ENCODE data around the gene IQGAP1. TPM values are rescaled to one million over a fixed set of nuclear protein-coding genes. Genes with fewer than 3 reads are reported as not detected.
"Not testable (repeated sequence)": the region's sequence is repeated elsewhere in the genome, so short reads cannot be mapped to it uniquely, and the experiment has no call there.

IQGAP1 gene
- total RNA-seq, 4 donors from 2014 or later = 238 to 358 (median 282) TPM

DNA sequence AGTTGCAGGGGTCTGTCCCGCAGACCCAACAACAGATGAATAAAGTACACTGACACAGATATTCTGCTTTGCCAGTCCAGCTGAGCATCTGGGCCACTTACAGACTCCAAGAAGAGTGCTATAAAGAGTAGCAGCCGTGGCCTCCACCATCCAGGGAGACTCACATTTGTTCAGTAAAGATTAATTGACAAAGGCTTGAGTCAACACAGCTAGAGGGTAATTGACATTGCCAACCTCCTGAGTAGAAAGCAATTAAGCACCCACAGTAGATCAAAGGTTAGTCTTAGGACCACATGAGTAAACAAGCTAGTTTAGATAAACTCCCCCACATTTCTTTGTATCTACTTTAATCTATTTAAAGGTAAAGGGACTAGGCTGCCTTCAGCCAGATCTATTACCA, 125.4 kb downstream of the IQGAP1 start:
- DNase-seq (ENCODE audit: low spot score in 2 of 2) = no peak
- Histone ChIP-seq H3K27me3 (no peaks in the 10 kb centered on the region), H3K4me3 (no peak overlapping the region), H3K4me1 (no peaks in the 10 kb centered on the region), H3K27ac (no peak overlapping the region), H3K9me3 (no peaks in the 10 kb centered on the region), H3K36me3 (no peaks in the 10 kb centered on the region)
- 76 to 81% methylated on average over 2 of the region's 2 CpGs for WGBS, 2 donors
- TF ChIP-seq POLR2A (IDR thresholded peaks at IDR 0.05) (no peak), EP300 (IDR thresholded peaks at IDR 0.05) (no peak)
- TF ChIP-seq, protein P1, sequence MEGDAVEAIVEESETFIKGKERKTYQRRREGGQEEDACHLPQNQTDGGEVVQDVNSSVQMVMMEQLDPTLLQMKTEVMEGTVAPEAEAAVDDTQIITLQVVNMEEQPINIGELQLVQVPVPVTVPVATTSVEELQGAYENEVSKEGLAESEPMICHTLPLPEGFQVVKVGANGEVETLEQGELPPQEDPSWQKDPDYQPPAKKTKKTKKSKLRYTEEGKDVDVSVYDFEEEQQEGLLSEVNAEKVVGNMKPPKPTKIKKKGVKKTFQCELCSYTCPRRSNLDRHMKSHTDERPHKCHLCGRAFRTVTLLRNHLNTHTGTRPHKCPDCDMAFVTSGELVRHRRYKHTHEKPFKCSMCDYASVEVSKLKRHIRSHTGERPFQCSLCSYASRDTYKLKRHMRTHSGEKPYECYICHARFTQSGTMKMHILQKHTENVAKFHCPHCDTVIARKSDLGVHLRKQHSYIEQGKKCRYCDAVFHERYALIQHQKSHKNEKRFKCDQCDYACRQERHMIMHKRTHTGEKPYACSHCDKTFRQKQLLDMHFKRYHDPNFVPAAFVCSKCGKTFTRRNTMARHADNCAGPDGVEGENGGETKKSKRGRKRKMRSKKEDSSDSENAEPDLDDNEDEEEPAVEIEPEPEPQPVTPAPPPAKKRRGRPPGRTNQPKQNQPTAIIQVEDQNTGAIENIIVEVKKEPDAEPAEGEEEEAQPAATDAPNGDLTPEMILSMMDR (IDR thresholded peaks at IDR 0.05) = no peak

DNA sequence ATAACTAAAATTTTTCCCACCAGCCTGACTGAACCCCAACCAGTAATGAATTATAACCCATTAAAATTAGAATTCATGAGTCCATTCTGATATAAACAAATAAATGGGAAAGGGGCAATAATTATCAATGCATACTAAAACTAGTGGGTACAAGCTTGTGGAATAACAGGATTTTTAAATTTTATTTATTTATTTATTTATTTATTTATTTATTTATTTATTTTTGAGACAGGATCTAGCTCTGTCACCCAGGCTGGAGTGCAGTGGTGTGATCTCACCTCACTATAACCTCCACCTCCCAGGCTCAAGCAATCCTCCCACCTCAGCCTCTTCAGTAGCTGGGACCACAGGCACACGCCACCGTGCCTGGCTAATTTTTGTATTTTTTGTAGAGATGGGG, 125.9 kb downstream of the IQGAP1 start:
- H3K4me3 ChIP-seq; H3K27me3 ChIP-seq; H3K4me1 ChIP-seq; H3K9me3 ChIP-seq; DNase-seq (ENCODE audit: low spot score in 2 of 2); H3K27ac ChIP-seq; H3K36me3 ChIP-seq: not testable (repeated sequence)
- WGBS, 2 donors = 75 to 80% methylated on average over 2 of the region's 2 CpGs

DNA sequence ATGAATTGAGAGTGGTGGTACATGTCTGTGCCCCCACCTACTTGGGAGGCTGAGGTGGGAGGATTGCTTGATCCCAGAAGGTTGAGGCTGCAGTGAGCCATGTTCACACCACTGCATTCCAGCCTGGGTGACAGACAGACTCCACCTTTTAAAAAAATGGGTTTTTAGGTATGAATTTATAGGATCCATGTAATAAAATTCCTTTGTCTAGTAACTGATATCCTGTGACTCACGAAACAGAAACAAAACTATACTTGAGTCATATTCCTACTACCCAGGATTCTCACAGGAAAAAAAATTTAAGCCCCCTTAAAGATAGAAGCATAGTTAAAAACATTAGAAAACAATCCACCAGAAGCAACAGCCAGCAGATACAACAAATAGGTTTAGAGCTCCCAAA, 131.6 kb downstream of the IQGAP1 start:
- H3K4me3 ChIP-seq = no peak overlapping the region
- 83 to 85% methylated on average over 1 of the region's 1 CpG for WGBS, 2 donors
- TF ChIP-seq EP300 (IDR thresholded peaks at IDR 0.05) (no peak), POLR2A (IDR thresholded peaks at IDR 0.05) (no peak)
- TF ChIP-seq, protein P1 (IDR thresholded peaks at IDR 0.05) = no peak
- H3K27ac ChIP-seq = no peak overlapping the region
- no peaks in the 10 kb centered on the region for H3K27me3 ChIP-seq
- H3K36me3 ChIP-seq = no peaks in the 10 kb centered on the region
- DNase-seq (ENCODE audit: low spot score in 2 of 2) = no peak
- no peaks in the 10 kb centered on the region for H3K4me1 ChIP-seq
- no peaks in the 10 kb centered on the region for H3K9me3 ChIP-seq

DNA sequence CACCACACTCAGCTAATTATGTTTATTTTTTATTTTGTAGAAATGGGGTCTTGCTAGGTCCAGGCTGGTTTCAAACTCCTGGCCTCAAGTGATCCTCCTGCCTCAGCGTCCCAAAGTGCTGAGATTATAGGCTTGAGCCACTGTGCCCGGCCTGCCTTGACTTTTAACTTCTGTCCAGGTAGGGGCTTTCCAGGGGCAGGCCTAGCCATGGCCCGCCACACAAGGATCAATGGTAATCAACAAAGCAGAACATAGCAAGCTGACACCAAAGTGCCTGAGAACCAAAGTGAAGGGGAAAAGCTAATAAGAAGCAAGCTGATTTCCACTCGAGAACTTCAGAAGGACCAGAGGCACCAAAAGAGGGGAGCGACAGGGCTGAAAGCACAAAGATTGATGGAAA, 132.3 kb downstream of the IQGAP1 start:
- WGBS, 2 donors = 89 to 93% methylated on average over 5 of the region's 5 CpGs
- no peak for DNase-seq (ENCODE audit: low spot score in 2 of 2)
- TF ChIP-seq POLR2A (IDR thresholded peaks at IDR 0.05) (no peak), EP300 (IDR thresholded peaks at IDR 0.05) (no peak)
- TF ChIP-seq, protein P1 (IDR thresholded peaks at IDR 0.05) = no peak

DNA sequence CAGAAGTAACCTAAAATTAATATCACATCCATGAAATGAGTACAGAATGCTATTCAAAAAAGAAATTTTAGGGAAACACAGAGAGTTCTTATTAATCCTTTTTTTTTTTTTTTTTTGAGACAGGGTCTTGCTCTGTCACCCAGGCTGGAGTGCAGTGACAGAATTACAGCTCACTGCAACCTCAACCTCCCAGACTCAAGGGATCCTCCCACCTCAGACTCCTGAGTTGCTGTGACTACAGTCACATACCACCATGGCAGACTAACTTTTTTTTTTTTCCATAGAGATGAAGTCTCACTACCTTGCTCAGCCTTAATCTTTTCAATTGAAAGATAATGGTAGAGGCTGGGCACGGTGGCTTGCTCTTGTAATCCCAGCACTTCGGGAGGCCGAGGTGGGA, 135.3 kb downstream of the IQGAP1 start:
- H3K27ac ChIP-seq = no peak overlapping the region
- no peaks in the 10 kb centered on the region for H3K27me3 ChIP-seq
- H3K4me3 ChIP-seq = no peak overlapping the region
- TF ChIP-seq POLR2A (IDR thresholded peaks at IDR 0.05) (no peak), EP300 (IDR thresholded peaks at IDR 0.05) (no peak)
- TF ChIP-seq, protein P1 (IDR thresholded peaks at IDR 0.05) = no peak
- no peak for DNase-seq (ENCODE audit: low spot score in 2 of 2)
- 89 to 90% methylated on average over 3 of the region's 3 CpGs for WGBS, 2 donors
- H3K4me1 ChIP-seq = no peaks in the 10 kb centered on the region
- no peaks in the 10 kb centered on the region for H3K9me3 ChIP-seq
- H3K36me3 ChIP-seq = no peaks in the 10 kb centered on the region

More for the DNA sequence above, 132.3 kb downstream of the IQGAP1 start:
- H3K4me1 ChIP-seq = no peaks in the 10 kb centered on the region
- no peaks in the 10 kb centered on the region for H3K27me3 ChIP-seq
- H3K9me3 ChIP-seq = no peaks in the 10 kb centered on the region
- no peak overlapping the region for H3K4me3 ChIP-seq
- H3K27ac ChIP-seq = no peak overlapping the region
- no peaks in the 10 kb centered on the region for H3K36me3 ChIP-seq

DNA sequence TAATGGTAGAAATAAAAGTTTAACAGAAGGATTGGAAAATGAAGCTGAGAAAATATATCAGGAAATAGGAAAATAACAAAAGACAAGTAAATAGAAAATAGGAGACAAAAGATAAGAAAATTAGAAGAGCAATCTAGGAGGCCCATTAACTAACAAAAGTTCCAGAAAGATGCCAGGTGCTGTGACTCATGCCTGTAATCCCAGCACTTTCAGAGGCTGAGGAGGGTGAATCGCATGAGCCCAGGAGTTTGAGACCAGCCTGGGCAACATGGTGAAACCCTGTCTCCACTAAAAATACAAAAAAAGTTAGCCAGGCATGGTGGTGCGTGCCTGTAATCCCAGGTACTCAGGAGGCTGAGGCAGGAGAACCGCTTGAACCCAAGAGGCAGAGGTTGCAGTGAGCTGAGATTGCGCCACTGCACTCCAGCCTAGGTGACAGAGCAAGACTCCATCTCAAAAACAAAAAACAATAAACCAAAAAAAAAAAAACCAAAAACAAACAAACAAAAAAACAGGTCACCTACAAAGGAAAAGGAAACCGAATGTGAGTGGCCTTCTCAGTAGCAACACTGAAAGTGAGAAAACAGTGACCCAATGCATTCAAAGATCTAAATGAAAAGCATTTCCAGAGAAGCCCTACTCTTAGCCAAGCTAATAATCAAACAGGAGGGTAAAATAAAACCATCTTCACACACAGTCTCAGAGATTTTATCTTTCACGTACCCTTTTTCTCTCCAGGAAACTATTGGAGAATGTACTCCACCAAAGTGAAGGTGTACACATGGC, 136.2 kb downstream of the IQGAP1 start:
- not testable (repeated sequence) for H3K27me3 ChIP-seq; H3K4me3 ChIP-seq; H3K4me1 ChIP-seq; H3K9me3 ChIP-seq; DNase-seq (ENCODE audit: low spot score in 2 of 2); H3K27ac ChIP-seq; H3K36me3 ChIP-seq
- WGBS, 2 donors = 84 to 91% methylated on average over 6 of the region's 6 CpGs
